RPMI7951 (cell line): ENCODE data around the gene TIAL1. TPM values are rescaled to one million over a fixed set of nuclear protein-coding genes. Genes with fewer than 3 reads are reported as not detected.
"Not testable (repeated sequence)": the region's sequence is repeated elsewhere in the genome, so short reads cannot be mapped to it uniquely, and the experiment has no call there.

Experiments used
- DNase-seq: peaks from one replicate; pipeline ENCODE4 v3.0.0-alpha.2; 2012; ENCODE audit warnings: low read depth
- total RNA-seq: library from RNA; depleted of rRNA; stranded (reverse); fragments of >200 nt; shearing (Covaris generic); gene quantifications from 2 replicates; pipeline ENCODE4 v1.2.3, GENCODE V29; 2014; rRNA removed

TIAL1 gene
- total RNA-seq, result 33.2 and 45.2 TPM in 2 replicates

- peak; percentile 99 for DNase-seq
Observed at GRCh38 chr10:119596537-119597404, at the start of gene TIAL1. Gene TIAL1, minus strand, starts transcription at chr10:119596964. Its CDS starts 499 bp downstream, at chr10:119596465.

GRCh38 chr10:119644994-119645393 lies 48.2 kb upstream of the TIAL1 start:
- DNase-seq, result no peak

GRCh38 chr10:119644205-119644814 lies 47.5 kb upstream of the TIAL1 start:
- DNase-seq, result no peak

GRCh38 chr10:119643306-119644204 lies 46.8 kb upstream of the TIAL1 start:
- no peak for DNase-seq

GRCh38 chr10:119642556-119643111 lies 45.9 kb upstream of the TIAL1 start:
- no peak for DNase-seq

GRCh38 chr10:119640875-119641526 lies 44.2 kb upstream of the TIAL1 start:
- DNase-seq, result no peak

- no peak for DNase-seq
Observed at GRCh38 chr10:119640384-119640783, 43.6 kb upstream of the TIAL1 start.

GRCh38 chr10:119638982-119639381 lies 42.2 kb upstream of the TIAL1 start:
- DNase-seq, result no peak

- DNase-seq, result no peak
Observed at GRCh38 chr10:119637631-119638030, 40.9 kb upstream of the TIAL1 start.

- DNase-seq, result no peak
Observed at GRCh38 chr10:119634219-119634544, 37.4 kb upstream of the TIAL1 start.

GRCh38 chr10:119633538-119634218 lies 36.9 kb upstream of the TIAL1 start:
- DNase-seq, result no peak

- DNase-seq, result no peak
Observed at GRCh38 chr10:119630300-119630699, 33.5 kb upstream of the TIAL1 start.

- no peak for DNase-seq
Observed at GRCh38 chr10:119625570-119626280, 29.0 kb upstream of the TIAL1 start.

- no peak for DNase-seq
Observed at GRCh38 chr10:119621078-119621384, 24.3 kb upstream of the TIAL1 start.

- DNase-seq, result peak; percentile 4
Observed at GRCh38 chr10:119620241-119621077, 23.7 kb upstream of the TIAL1 start.

GRCh38 chr10:119619811-119620210 lies 23.0 kb upstream of the TIAL1 start:
- not testable (repeated sequence) for DNase-seq

- DNase-seq, result no peak
Observed at GRCh38 chr10:119619215-119619614, 22.5 kb upstream of the TIAL1 start.

GRCh38 chr10:119616882-119617570 lies 20.3 kb upstream of the TIAL1 start:
- peak; percentile 52 for DNase-seq

- DNase-seq, result no peak
Observed at GRCh38 chr10:119614686-119615085, 17.9 kb upstream of the TIAL1 start.
